HG03457 (cell line): ENCODE measurements around the gene CCR3.
"Not testable (repeated sequence)": the region's sequence is repeated elsewhere in the genome, so short reads cannot be mapped to it uniquely, and the experiment has no call there.

Experiments
- ATAC-seq: cut with Tn5 transposase; IDR thresholded peaks from one replicate; pipeline ENCODE4 v1.9.1; 2021; ENCODE audit warnings: moderate number of reproducible peaks; ENCODE audit not compliant: unreplicated experiment

CCR3 gene

GRCh38 chr3:46242120-46242519 is at the start of gene CCR3:
Gene CCR3 (plus strand): TSS chr3:46242460. CDS start chr3:46265159, 22,699 bp downstream.
- no peak for ATAC-seq

GRCh38 chr3:46192939-46193338 is 49.3 kb upstream of the CCR3 start:
- ATAC-seq: no peak

- no peak for ATAC-seq
Observed at GRCh38 chr3:46193436-46193835, 48.8 kb upstream of the CCR3 start.

- no peak for ATAC-seq
Observed at GRCh38 chr3:46194868-46195553, 47.2 kb upstream of the CCR3 start.

- no peak for ATAC-seq
Observed at GRCh38 chr3:46196261-46196957, 45.9 kb upstream of the CCR3 start.

GRCh38 chr3:46200211-46200610 is 42.0 kb upstream of the CCR3 start:
- no peak for ATAC-seq

- ATAC-seq: no peak
Observed at GRCh38 chr3:46200790-46201189, 41.5 kb upstream of the CCR3 start.

GRCh38 chr3:46202535-46202934 is 39.7 kb upstream of the CCR3 start:
- no peak for ATAC-seq

- no peak for ATAC-seq
Observed at GRCh38 chr3:46203681-46204080, 38.6 kb upstream of the CCR3 start.

- ATAC-seq: no peak
Observed at GRCh38 chr3:46205286-46205960, 36.8 kb upstream of the CCR3 start.

GRCh38 chr3:46206282-46207015 is 35.8 kb upstream of the CCR3 start:
- no peak for ATAC-seq

- ATAC-seq: not testable (repeated sequence)
Observed at GRCh38 chr3:46207514-46207913, 34.7 kb upstream of the CCR3 start.

GRCh38 chr3:46208167-46208704 is 34.0 kb upstream of the CCR3 start, which contains the start of gene CCR1:
Gene CCR1 (minus strand): TSS chr3:46208313. CDS start chr3:46204313, 4,000 bp downstream.
- ATAC-seq: no peak

- ATAC-seq: no peak
Observed at GRCh38 chr3:46209053-46209452, 33.2 kb upstream of the CCR3 start.

GRCh38 chr3:46209746-46210470 is 32.4 kb upstream of the CCR3 start:
- no peak for ATAC-seq

- ATAC-seq: no peak
Observed at GRCh38 chr3:46212101-46212500, 30.2 kb upstream of the CCR3 start.

- no peak for ATAC-seq
Observed at GRCh38 chr3:46213201-46213600, 29.1 kb upstream of the CCR3 start.

- ATAC-seq: no peak
Observed at GRCh38 chr3:46214751-46215352, 27.4 kb upstream of the CCR3 start.

GRCh38 chr3:46215810-46216414 is 26.3 kb upstream of the CCR3 start:
- ATAC-seq: no peak
